ENCODE data around the gene RDM1. TPM values are rescaled to one million over a fixed set of nuclear protein-coding genes. Genes with fewer than 3 reads are reported as not detected.
"Not testable (repeated sequence)": the region's sequence is repeated elsewhere in the genome, so short reads cannot be mapped to it uniquely, and the experiment has no call there.

Gene RDM1
- total and polyA plus RNA-seq, 5 experiments from 2014 or later: 0.32 to 2.7 (median 0.41) TPM; not detected in 2

DNA sequence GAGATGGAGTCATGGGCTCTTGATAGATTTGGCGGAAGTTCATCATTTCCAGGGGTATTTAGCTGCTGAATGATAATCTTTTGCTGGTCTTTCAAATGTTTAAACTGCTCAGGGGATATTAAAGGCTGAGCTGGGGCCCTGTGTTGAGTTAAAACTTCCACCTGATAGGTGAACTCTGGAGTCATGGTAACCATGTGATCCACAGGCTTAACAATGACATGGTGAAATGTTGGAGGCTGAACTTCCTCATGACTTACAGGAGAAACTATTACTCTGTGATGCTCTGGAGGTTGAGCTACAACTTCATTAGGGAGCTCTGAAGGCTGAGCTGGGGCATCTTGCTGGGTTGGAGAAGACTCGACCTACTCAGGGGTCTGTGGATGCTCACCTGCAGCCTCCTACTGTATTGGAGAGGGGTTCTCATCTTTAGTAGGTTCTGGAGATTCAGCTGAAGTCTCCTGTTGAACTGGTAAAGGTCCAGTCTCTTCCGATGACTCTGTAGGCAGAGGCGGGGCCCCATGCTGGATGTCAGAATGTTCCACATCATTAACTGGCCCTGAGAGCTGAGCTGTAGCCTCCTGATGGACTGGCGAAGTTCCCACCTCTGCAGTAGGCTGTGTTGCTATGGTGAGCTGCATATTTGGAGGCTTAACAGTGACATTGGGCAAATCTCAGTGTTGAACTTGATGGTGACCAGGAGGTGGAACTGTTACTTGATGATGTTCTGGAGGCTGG, 24.2 kb downstream of the RDM1 start:
- H3K4me3 Mint-ChIP-seq: no peak overlapping the region
- no peaks in the 10 kb centered on the region for H3K27me3 Mint-ChIP-seq
- H3K27ac Mint-ChIP-seq: no peak overlapping the region
- ATAC-seq: no peak
- H3K4me1 Mint-ChIP-seq: peaks cover 0 to 16% (median 6%) of the 10 kb centered on the region in 4 donors
- POLR2A ChIA-PET: no interaction called here
- no peak for DNase-seq
- H3K9me3 Mint-ChIP-seq: no peaks in the 10 kb centered on the region
- H3K36me3 Mint-ChIP-seq: no peaks in the 10 kb centered on the region

DNA sequence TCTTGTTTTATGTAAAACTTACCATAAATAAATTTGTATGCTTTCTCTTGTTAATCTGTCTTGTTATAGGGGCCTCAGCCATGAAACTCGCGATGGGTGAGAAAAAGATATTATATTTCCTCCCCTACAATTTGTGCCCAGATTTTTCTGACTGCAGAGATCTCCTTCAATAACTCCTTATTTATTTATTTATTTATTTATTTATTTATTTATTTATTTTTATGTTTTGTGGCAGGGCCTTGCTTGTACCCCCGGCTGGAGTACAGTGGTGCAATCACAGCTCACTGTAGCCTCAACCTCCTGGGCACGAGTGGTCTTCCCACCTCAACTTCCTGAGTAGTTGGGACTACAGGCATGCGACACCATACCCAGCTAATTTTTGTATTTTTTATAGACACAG, 27.1 kb downstream of the RDM1 start:
- POLR2A ChIA-PET: no interaction called here
- Mint-ChIP-seq H3K36me3 (no peaks in the 10 kb centered on the region), H3K4me1 (peaks cover 15 to 42% (median 33%) of the 10 kb centered on the region in 4 donors), H3K27me3 (peaks cover 0 to 8% (median 0%) of the 10 kb centered on the region in 5 donors), H3K9me3 (no peaks in the 10 kb centered on the region), H3K27ac (peak overlapping the region in 4 of 10 donors; percentile 17 to 77 (median 52)), H3K4me3 (no peak overlapping the region)
- no peak for ATAC-seq
- no peak for DNase-seq

DNA sequence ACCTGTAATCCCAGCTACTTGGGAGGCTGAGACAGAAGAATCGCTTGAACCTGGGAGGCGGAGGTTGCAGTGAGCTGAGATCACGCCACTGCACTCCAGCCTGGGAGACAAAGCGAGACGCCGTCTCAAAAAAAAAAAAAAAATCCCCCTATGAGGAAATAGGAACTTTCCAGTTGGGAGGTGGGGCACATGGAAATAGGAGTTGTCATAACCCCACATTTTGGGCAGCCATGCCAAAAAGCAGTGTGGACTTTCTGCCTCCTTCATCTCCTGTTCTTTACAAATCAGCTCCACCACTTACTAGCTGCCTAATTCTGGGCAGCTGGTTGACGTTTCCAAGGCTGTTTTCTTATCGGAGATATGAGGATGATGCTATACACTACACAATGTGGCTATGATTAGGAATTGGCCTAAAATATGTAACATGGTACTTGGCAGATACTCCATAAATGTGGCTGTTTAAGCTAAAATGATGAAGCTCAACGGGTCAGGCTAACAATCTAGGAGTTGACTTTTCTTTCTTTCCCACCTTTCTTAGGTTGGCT, 28.9 kb downstream of the RDM1 start:
- H3K27me3 Mint-ChIP-seq: peaks cover 0 to 8% (median 0%) of the 10 kb centered on the region in 5 donors
- POLR2A ChIA-PET: interaction anchor here (0.6 to 1.4 kb wide), 4 partner anchors 25 to 556 kb away, joined by 3 to 4 read pairs (median 4); no protein-coding TSS in a partner anchor
- no peaks in the 10 kb centered on the region for H3K36me3 Mint-ChIP-seq
- H3K4me3 Mint-ChIP-seq: peak overlapping the region in 1 of 10 donors; percentile 8
- ATAC-seq (no peak), DNase-seq (no peak)
- no peaks in the 10 kb centered on the region for H3K9me3 Mint-ChIP-seq
- peaks cover 18 to 56% (median 43%) of the 10 kb centered on the region in 4 donors for H3K4me1 Mint-ChIP-seq
- peak overlapping the region in 3 of 10 donors; percentile 50 to 92 (median 90) for H3K27ac Mint-ChIP-seq

DNA sequence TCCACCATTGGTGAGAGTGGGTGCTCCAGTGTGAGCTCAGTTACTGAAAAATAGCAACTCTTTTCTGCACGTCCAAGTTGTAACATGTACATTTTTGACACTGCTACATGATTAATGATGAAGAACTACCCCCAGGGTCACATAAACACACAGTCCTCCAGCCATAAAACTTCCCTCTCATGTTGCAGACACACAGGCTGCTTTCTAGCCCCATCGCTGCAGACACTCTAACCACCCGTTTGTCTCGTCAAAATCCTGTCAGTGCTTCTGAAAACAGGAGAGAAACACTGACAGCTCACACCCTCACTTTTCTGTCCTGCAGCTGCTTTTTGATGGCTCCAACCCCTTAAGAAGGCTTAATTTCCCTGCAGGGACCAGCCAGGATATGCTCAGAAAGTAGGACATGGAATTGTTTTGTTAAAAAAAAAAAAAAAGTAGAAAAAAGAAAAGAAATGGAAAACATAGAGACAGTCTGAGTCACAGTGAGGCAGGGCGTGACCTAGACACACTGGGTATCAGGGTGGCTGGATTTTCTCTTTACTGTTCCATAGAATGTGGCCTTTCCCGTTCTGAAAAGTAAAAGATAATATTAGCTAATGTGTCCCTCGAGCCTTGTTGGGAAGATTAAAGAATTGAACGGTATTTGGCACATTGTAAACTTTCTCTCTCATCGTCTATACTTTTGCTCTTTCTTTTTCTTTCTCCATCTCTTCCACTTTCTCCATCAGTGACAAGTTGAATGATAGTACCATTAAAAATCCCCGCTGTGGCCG, 29.7 kb downstream of the RDM1 start:
- Mint-ChIP-seq H3K4me3 (peak overlapping the region in 9 of 10 donors; percentile 7 to 77 (median 49)), H3K27me3 (peaks cover 0 to 8% (median 0%) of the 10 kb centered on the region in 5 donors), H3K27ac (peak overlapping the region; percentile 33 to 92 (median 76)), H3K4me1 (peaks cover 20 to 63% (median 49%) of the 10 kb centered on the region in 4 donors), H3K36me3 (no peaks in the 10 kb centered on the region), H3K9me3 (no peaks in the 10 kb centered on the region)
- DNase-seq (no peak), ATAC-seq (peak; percentile 42 to 43)
- POLR2A ChIA-PET: interaction anchor here (0.6 to 1.4 kb wide), 3 partner anchors 23 to 26 kb away, joined by 3 read pairs; no protein-coding TSS in a partner anchor

DNA sequence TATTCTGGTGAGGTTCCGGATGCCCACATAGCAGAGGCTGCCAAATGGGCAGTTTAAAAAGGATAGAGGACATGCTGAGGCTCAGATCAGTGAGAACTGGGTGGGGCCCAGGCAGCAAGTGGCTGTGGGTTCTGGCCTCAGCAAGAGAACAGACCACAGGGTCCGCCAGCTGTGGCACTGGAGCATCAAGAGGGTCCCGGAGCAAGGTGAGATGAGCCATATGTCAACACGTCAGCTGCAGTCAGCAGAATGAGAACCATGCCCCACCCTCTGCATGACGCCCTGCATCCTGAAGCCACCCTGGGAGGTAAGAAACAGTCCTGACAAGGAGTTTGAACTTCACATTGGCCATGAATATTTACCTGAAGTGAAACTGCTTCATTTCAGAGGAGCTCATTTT, 30.3 kb downstream of the RDM1 start:
- POLR2A ChIA-PET: interaction anchor here (0.8 kb wide), 1 partner anchor 22 kb away, joined by 3 read pairs; no protein-coding TSS in a partner anchor
- H3K9me3 Mint-ChIP-seq: no peaks in the 10 kb centered on the region
- H3K4me3 Mint-ChIP-seq: peak overlapping the region in 8 of 10 donors; percentile 1 to 77 (median 27)
- H3K27ac Mint-ChIP-seq: peak overlapping the region in 8 of 10 donors; percentile 33 to 92 (median 75)
- H3K4me1 Mint-ChIP-seq: peaks cover 20 to 69% (median 54%) of the 10 kb centered on the region in 4 donors
- H3K36me3 Mint-ChIP-seq: no peaks in the 10 kb centered on the region
- ATAC-seq (peak; percentile 16 to 36), DNase-seq (no peak)
- H3K27me3 Mint-ChIP-seq: peaks cover 0 to 8% (median 0%) of the 10 kb centered on the region in 5 donors

DNA sequence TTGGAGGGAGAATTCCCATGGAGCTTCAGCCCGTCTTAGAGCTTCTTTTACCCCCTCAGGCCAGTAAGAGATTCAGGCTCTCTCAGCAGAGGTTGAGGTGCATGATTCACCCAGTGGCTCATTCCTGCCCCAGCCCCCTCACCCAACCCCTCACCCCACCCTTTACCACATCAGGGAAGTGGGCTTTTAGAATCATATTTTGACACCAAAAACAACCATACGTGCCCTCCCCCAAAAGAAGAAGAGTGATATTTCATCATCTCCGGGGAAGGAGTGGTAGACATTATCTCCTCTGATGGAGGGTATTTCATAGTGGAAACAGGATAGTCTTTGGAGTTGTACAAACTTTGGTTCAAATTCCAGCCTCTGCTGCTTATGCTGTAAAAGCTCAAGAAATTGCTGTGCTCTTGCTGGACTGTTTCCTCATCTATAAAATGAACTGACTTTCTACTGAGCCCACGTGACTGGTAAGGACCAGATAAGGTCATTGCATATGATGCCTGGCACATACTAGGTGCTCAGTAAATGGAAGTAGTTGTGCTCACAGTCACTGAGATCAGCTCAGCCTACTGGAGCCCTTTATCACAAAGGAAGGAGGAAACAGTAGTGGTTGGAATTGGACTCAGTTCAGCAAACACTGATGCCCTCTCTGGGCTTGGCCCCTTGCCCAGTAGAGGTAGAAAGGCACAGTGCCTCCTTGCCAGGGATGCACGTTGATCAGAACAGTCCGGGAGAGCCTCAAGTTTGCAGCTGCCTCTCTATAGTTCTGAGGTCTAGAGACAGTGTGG, 32.1 kb downstream of the RDM1 start:
- POLR2A ChIA-PET: interaction anchor here (0.8 to 2.3 kb wide), 4 partner anchors 19 to 32 kb away, joined by 3 to 15 read pairs (median 4); partner anchors contain the start of genes CCL5 and RDM1
- H3K27me3 Mint-ChIP-seq: peaks cover 0 to 8% (median 0%) of the 10 kb centered on the region in 5 donors
- DNase-seq: peak in 3 of 10 donors; percentile 7 to 39 (median 11)
- H3K9me3 Mint-ChIP-seq: no peaks in the 10 kb centered on the region
- H3K36me3 Mint-ChIP-seq: no peaks in the 10 kb centered on the region
- peak overlapping the region in 8 of 10 donors; percentile 30 to 71 (median 50) for H3K4me3 Mint-ChIP-seq
- ATAC-seq: peak; percentile 54 to 57
- H3K27ac Mint-ChIP-seq: peak overlapping the region in 7 of 10 donors; percentile 23 to 92 (median 74)
- H3K4me1 Mint-ChIP-seq: peaks cover 20 to 80% (median 58%) of the 10 kb centered on the region in 4 donors

DNA sequence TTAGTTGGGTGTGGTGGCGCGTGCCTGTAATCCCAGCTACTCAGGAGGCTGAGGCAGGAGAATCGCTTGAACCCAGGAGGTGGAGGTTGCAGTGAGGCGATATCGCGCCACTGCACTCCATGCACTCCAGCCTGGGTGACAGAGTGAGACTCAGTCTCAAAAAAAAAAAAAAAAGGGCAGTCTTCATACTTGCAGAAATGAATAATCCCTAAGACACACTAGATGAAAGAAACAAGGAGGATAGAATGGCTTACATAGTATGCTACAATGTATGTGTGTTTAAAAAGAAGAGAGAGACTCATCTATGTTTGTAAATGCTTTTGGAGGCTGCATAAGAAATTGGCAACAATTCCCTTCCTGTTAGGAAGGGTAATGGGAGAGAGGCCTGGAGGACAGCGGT, 32.8 kb downstream of the RDM1 start:
- H3K4me3 Mint-ChIP-seq: peak overlapping the region in 8 of 10 donors; percentile 33 to 71 (median 55)
- DNase-seq, ATAC-seq, H3K9me3 Mint-ChIP-seq, H3K27me3 Mint-ChIP-seq, H3K36me3 Mint-ChIP-seq: not testable (repeated sequence)
- peaks cover 22 to 79% (median 61%) of the 10 kb centered on the region in 4 donors for H3K4me1 Mint-ChIP-seq
- POLR2A ChIA-PET: interaction anchor here (0.8 to 2.3 kb wide), 3 partner anchors 18 to 33 kb away, joined by 3 to 15 read pairs (median 4); partner anchors contain the start of genes CCL5 and RDM1
- peak overlapping the region in 6 of 10 donors; percentile 3 to 92 (median 48) for H3K27ac Mint-ChIP-seq

DNA sequence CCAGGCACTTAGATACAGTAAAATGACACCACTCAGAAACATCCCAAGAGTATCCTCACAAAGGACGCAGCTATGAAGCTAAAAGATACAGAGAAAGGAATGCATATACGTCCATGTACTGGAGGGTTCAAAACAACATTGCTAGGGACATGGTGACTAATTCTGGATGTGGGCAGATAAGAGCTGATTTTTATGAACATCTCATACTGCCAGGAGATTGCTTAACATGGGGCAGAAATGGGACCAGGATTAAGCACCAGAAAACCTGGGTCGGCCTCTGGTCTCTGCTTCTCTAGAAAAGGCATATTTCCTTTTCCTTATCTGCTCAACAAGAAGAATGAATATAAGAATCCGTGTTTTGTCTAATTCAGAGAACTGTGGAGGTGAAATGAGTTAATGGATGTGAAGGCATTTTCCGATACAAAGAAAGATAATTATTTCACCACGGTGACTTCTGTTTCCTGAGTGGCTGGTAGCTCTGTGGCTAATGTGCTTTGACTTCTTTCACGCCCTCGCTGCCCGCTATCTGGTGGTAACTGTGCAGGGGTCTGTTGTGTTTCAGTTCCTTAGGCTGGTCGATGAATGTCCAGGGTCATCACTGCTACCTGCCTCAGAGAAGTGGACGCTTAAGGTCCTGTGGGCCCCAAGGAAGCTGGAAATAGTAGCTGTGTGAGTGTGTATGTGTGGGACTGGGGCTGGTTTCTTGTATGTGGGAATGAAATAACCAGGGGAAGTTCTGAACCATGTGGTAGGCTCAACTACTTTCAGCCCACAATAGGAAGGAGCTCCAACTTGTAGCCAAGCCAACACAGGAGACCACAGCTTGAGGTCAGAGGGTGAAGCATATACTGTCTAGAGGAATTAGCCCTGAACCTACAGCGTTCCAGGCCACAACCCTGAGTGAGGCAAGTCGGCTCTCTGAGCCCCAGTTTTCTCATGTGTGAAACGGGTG, 34.7 kb downstream of the RDM1 start:
- peak overlapping the region in 3 of 10 donors; percentile 50 to 83 (median 75) for H3K4me3 Mint-ChIP-seq
- peak overlapping the region in 7 of 10 donors; percentile 47 to 92 (median 68) for H3K27ac Mint-ChIP-seq

DNA sequence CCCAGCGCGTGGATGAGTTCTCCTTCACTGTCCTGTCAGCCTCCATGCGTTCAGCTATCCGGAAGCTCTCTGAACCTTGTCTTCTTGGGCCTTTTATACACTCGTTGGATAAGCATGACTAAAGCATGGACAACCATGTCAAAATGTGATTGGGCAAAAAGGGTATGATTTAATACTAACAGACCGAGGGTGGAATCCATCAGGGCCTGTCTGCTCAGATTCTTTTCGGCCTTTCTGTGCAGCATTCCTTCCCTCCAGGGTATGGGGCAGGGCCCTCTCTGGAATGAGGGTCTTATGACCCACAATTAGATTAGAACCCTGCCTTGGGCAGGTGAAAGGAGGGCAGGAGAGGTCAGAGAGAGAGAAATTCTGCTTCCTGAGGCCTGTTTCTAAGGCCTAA, 36.4 kb downstream of the RDM1 start:
- Mint-ChIP-seq H3K36me3 (no peaks in the 10 kb centered on the region), H3K4me3 (no peak overlapping the region), H3K9me3 (no peaks in the 10 kb centered on the region), H3K4me1 (peaks cover 22 to 85% (median 67%) of the 10 kb centered on the region in 4 donors), H3K27me3 (peaks cover 0 to 2% (median 0%) of the 10 kb centered on the region in 5 donors), H3K27ac (peak overlapping the region in 3 of 10 donors; percentile 28 to 53 (median 49))
- no peak for DNase-seq
- POLR2A ChIA-PET: interaction anchor here (0.7 to 1.0 kb wide), 2 partner anchors 14 to 19 kb away, joined by 4 to 8 read pairs; partner anchors contain the start of gene CCL5
- no peak for ATAC-seq

More for the DNA sequence above, 34.7 kb downstream of the RDM1 start:
- ATAC-seq (peak; percentile 23 to 37), DNase-seq (peak in 1 of 10 donors; percentile 11)
- peaks cover 0 to 8% (median 0%) of the 10 kb centered on the region in 5 donors for H3K27me3 Mint-ChIP-seq
- H3K9me3 Mint-ChIP-seq: no peaks in the 10 kb centered on the region
- peaks cover 28 to 86% (median 71%) of the 10 kb centered on the region in 4 donors for H3K4me1 Mint-ChIP-seq
- POLR2A ChIA-PET: interaction anchor here (0.8 to 0.9 kb wide), 2 partner anchors 15 to 19 kb away, joined by 3 read pairs; partner anchors contain the start of gene CCL5
- no peaks in the 10 kb centered on the region for H3K36me3 Mint-ChIP-seq

DNA sequence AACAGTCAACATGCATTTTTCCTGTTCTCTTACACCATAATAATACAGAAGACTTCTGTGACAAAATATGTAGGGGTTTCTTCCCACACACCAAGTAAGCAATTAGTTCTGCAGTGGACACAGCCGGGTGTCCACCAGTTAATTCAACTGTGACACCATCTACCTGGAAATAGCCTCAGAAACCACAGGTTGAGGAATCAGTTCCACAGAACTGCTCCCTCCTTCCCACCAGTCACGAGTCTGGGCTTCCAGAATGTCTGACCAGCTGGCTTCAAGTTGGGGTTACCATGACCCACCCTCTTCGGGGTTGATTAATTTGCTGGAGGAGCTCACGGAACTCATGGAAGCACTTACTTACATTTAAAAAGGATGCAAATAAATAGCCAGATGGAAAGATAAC, 36.8 kb downstream of the RDM1 start:
- POLR2A ChIA-PET: interaction anchor here (1.0 kb wide), 1 partner anchor 14 kb away, joined by 4 read pairs; the partner anchor contains the start of gene CCL5
- H3K27ac Mint-ChIP-seq: peak overlapping the region in 3 of 10 donors; percentile 28 to 62 (median 49)
- peaks cover 0 to 2% (median 0%) of the 10 kb centered on the region in 5 donors for H3K27me3 Mint-ChIP-seq
- no peak overlapping the region for H3K4me3 Mint-ChIP-seq
- H3K9me3 Mint-ChIP-seq: no peaks in the 10 kb centered on the region
- no peak for DNase-seq
- peaks cover 20 to 85% (median 66%) of the 10 kb centered on the region in 4 donors for H3K4me1 Mint-ChIP-seq
- no peaks in the 10 kb centered on the region for H3K36me3 Mint-ChIP-seq
- no peak for ATAC-seq

All from naive thymus-derived CD8-positive, alpha-beta T cell (primary cell).